Fibroblast of peridontal ligament (primary cell): ENCODE results near the gene MALSU1.
A peak's percentile ranks its signal among the peaks of the same experiment; 100 is the strongest.
"Not testable (repeated sequence)": the region's sequence is repeated elsewhere in the genome, so short reads cannot be mapped to it uniquely, and the experiment has no call there.

Experiments used
- DNase-seq: peaks from one replicate; pipeline ENCODE4 v3.0.0-alpha.2; 2010; ENCODE audit errors: extremely low read depth

The MALSU1 gene

GRCh38 chr7:23285657-23286646 is 13.2 kb upstream of the MALSU1 start:
- DNase-seq, result no peak

- DNase-seq, result no peak
These were observed 11.5 kb upstream of the MALSU1 start for GRCh38 chr7:23287612-23288011.

DNA sequence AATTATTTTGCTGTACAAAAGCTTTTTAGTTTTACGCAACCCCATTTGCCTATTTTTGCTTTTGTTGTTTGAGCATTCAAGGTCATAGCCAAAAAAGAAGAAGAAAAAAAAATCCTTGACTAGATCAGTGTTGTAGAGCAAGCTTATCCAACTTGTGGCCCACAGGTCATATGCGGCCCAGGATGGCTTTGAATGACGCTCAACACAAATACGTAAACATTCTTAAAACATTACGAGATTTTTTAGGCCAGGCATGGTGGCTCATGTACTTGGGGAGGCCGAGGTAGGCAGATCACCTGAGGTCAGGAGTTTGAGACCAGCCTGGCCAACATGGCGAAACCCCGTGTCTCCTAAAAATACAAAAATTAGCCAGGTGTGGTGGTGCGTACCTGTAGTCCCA is 8.1 kb upstream of the MALSU1 start:
- DNase-seq, result no peak

DNA sequence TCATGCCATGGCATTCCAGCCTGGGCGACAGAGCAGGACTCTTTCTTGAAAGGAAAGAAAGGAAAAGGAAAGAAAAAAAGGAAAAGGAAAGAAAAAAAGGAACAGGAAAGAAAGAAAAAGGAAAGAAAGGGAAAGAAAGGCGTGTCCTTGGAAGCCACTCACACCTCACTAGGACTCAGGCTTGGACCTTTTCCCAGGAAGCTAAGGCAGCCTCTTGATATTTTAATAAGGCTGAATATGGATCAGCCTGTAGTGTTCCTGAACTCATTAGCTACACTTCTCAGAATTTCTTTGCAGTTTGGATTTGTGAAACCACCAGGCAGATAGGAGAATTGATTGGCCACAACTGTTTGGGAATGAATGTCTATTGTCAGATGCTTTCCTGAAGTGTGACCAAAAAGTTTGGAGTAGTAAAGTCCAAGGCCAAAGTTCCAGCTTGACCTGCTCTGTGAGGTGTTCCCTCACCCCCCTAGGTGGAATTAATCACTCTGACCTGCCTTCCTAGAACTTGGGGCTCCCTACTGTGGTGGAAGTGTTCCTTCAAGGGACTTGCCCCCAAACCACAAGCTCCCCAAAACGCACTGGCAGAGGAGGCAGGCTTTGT is 7.1 kb upstream of the MALSU1 start:
- no peak for DNase-seq

DNA sequence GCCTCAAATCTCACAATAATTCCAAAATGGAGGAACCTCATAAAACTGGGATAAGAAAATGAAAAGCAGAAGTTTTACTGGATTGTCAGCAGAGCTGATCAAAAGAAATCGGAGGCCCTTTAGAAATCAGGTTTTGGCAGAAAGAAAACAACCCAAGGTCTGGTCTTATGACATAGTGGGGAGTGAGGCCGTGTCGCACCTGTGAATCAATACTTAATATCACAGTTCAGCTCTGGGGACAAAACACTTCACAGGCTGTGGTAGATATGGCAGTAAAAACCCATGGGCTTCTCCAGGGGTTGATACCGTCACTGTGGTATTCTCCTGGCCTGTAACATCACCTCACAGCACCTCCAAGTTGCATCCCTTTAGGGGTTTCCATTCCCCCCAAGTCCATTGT is 6.5 kb upstream of the MALSU1 start:
- no peak for DNase-seq

GRCh38 chr7:23293500-23294073 is 5.6 kb upstream of the MALSU1 start:
- no peak for DNase-seq

DNA sequence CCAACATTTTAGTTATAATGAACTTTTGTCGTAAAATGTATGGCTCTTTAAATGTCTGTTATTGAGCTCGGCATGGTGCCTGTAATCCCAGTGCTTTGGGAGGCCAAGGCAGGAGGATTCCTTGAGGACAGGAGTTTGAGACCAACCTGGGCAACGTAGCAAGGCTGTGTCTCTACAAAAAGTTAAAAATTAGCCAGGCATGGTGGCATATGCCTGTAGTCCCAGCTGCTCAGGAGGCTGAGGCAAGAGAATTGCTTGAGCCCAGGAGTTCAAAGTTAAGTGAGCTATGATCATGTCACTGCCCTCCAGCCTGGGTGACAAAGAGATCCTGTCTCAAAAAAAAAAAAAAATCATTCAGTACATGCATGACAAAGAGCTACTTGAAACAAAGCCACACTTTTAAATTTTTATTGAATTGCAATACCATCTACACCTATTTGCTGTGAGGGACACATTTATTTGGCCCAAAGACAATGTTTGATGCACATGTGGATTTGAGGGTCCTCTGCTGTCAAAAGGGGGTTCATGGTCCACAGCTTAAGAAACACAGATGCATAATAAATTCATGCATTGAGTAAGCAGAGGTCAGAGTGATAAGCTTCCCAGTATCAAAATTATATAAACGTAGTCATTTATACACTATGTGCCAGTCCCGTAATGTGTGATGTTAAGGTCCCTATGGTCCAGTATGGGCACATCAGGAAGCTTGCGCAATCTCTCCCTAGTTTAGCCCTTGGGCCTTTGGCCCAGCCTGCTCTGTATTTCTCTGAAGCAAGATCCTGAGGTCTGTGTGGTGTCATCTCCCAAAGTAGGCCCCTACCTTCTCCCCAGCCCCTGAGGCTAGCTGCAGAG is 4.4 kb upstream of the MALSU1 start:
- DNase-seq, result no peak

GRCh38 chr7:23295401-23295697 is 3.8 kb upstream of the MALSU1 start:
- no peak for DNase-seq

DNA sequence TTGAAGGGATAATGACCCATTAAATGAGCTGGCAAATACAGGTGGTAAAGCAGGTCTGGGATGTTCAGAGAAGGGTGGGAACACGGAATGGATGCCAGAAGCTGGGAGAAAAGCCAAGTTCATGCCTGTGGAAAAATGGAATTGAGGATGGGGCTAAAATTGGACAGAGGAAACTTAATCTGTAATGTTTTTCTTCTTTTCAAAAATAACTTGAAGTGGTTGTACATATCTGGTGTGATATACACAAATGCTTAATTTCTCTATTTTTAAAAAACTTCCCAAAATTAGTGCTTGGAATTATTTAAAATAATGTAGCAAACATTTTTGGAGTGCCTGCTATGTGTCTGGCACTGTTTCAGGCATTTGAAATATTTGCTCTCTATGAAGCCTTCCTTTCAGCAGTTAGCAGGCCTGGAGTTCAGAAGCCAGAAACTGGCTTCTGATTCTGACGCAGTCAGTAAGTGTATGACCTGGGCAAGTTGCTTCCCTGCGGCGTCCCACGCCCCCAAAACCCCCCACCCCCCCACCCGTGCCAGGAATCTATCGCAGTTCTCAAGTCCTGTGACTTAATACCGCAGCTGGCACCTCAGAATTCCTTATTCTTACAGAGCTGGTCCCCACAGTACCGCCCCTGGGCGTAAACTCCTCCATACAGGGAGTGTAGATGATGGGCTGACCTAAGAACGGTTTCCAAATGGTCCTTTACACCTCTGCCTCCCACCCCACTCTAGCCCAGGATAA is 828 bp upstream of the MALSU1 start:
- peak; percentile 45 for DNase-seq

- DNase-seq, result peak; percentile 40
These were observed 696 bp downstream of the MALSU1 start for GRCh38 chr7:23299770-23300300.

- no peak for DNase-seq
These were observed 7.9 kb downstream of the MALSU1 start for GRCh38 chr7:23306936-23307521.

GRCh38 chr7:23308754-23309153 is 9.6 kb downstream of the MALSU1 start:
- no peak for DNase-seq

GRCh38 chr7:23312141-23312540 is 13.0 kb downstream of the MALSU1 start:
- not testable (repeated sequence) for DNase-seq

DNA sequence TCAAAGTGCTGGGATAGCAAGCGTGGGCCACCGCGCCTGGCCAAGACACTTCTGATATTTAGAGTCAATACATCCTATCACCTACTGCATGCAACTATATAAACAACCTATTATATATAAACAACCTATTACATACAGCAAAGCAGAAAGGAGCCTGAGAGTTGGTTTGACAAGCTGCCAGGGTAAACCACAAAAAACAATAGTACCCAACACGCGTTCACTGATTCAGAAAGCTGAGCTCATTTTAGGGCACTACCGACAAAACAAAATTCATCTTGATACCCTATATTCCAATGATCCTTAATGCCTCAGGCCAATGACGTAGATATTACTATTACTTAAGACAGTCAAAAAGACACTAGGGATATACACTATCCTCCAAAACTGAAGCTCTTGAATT is 16.2 kb downstream of the MALSU1 start:
- peak; percentile 62 for DNase-seq

DNA sequence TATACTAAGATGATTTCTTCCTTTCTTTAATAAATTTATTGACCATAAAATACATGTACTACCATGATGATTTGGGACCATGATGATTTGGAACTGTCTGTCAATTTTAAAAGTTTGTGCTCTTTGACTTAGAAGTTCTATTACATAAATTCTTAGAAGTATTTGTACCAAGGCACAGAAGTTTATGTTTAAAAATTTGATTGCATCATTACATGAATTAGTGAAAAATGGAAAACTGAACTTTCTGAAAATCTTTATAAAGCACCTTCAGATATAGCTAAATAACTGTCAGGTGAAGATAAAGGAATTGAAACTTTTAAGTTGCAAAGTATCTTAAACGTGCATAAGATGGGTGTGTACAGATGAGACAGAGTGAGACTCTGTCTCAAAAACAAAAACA is 32.0 kb downstream of the MALSU1 start:
- no peak for DNase-seq

GRCh38 chr7:23332193-23332592 is 33.1 kb downstream of the MALSU1 start:
- DNase-seq, result no peak

DNA sequence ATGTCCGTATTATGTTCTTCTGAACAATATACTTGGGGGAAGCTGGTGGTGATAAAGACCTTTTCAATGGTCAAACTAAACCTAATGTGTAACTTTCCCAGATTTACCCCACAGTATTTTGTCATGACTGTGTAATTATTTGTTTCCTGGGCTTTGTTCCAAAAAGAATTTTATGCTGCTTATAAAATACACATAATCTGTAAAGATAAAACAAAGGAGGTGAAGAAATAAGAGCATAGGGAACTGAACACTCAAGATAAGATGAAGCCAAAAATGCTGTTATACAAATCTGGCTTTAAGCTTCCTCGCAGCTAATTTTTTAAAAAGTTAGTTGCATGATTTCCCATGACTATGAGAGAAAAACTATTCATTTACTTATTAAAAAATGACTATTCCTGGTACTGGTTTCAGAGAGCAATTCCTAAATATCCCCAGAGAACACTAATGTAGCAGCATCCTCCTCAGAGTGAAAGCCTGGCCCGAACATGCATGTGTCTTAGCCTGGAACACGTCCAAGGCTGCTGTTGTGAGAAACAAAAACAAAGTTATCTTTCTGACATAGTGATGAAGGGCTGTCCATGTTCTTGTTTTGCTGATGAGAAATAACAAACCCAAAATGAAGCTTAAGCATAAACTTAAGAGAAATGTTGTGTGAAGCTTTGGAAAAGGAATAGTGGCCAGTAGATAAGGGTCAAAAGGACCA is 33.9 kb downstream of the MALSU1 start:
- peak; percentile 42 for DNase-seq

DNA sequence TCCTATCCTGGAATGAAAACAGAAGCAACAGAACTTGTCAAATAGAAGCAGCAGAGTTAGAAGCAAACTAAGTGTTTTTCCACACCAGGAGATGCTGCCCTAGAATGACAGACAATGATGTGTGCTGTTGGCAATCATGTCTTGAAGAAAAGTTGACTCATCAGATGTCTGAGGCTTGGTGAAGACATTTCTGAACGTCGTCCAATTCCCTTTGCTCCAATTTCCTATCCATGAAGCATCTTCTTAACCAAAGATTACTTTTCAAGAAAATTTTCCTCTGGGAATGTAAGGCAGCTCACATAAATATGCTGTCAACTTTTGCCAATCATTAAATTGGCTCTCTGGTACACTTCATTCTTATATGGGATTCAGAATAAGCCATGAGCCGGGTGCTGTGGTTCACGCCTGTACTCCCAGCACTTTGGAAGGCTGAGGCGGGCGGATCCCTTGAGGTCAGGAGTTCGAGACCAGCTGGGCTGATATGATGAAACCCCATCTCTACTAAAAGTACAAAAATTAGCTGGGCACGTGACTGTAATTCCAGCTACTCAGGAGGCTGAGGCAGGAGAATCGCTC is 34.6 kb downstream of the MALSU1 start:
- DNase-seq, result peak; percentile 99

DNA sequence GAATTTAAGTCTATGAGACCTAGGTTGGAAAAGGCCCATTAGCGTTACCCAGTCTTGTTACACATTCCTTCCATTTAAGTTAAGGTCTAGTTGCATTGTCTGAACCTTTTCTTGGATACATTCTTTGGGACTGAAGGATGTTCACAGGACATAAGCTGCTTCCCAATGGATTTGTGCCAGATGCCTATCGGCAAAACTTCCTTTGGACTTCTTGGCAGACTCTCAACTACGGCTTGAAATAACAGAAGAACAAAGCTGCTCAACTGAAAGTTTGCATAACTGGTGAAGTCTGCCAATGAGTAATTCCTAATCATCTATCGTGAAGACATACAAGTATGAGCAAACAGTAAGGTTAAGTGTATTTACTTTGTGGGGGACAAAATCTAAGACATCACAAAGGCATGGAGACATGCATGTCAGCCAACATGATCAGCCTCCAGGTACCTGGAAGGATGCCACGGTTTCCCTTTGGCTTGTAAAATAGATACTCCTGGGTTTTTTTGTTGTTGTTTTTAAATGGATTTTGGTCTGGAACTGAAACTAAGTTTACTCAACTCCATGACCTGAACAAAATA is 35.4 kb downstream of the MALSU1 start:
- DNase-seq, result peak; percentile 98
